Endothelial cell of hepatic sinusoid (primary cell): ENCODE data around the gene DPY19L1.
"Not testable (repeated sequence)": the region's sequence is repeated elsewhere in the genome, so short reads cannot be mapped to it uniquely, and the experiment has no call there.

Source experiments
- in situ Hi-C: cut with HindIII; loops from 2 replicates; pipeline ENCODE4 v1.10.0; 2017; ENCODE audit warnings: low sequenced_read_pairs

The DPY19L1 gene

GRCh38 chr7:35037211-35037525 lies at the start of gene DPY19L1:
Gene DPY19L1, minus strand, starts transcription at chr7:35037485. Its CDS starts 91 bp downstream, at chr7:35037394.
- in situ Hi-C loops, result no loop called here

GRCh38 chr7:35079517-35079916 lies 42.2 kb upstream of the DPY19L1 start:
- in situ Hi-C loops, result not testable (repeated sequence)

DNA sequence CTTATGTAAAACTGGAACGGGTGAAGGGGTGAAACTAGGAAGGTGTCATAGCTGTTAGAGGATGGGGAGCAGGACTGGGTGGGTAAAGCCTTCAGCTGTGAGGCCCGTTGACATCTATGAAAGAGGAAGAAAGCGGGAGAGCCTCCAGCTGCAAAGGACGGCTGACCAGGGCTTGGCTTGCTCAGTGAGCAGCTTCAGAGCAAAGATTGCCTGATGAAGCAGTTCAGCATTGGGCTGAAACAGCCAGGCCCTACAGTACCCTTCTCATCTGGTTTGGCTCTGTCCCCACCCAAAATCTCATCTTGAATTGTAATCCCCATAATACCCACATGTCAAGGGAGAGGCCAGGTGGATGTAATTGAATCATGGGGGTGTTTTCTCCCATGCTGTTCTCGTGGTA lies 36.7 kb upstream of the DPY19L1 start:
- in situ Hi-C loops, result not testable (repeated sequence)

DNA sequence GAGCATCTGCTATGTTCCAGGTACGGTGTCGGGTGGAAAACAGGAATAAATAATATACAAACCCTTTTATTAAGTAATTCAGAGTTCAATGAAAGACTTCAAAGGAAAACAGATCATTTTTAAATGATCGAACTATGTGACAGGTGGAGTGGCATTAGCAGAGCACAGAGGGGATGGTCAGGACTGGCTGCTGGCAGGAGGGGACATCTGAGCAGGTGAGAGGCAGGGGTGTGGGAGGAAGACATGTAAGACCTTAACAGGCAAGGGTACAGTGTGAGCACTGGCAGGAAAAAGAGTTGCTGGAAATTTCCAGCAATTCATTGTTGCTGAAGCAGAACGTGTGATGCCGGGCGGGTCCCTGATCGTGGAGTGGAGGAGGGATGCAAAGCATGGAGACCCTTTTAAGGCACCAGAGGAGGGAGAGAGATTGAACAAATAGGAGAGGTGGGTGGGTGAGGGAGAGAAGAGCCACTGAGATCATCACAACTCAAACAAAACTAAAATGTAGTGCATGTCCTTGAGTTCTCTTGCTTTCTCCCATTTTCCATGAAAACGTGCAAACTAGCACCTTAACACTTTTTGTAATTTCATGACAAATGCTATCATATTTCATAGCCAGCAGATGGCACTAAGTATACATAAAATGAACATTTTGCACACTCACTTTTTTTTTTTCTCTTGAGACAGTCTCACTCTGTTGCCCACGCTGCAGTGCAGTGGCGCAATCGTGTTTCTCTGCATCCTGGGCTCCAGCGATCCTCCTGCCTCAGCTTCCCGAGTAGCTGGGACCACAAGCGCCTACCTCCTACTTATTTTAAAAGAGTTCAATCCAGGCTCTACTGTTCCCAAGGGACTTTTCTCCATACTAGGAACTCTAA lies 35.9 kb upstream of the DPY19L1 start:
- in situ Hi-C loops, result not testable (repeated sequence)

DNA sequence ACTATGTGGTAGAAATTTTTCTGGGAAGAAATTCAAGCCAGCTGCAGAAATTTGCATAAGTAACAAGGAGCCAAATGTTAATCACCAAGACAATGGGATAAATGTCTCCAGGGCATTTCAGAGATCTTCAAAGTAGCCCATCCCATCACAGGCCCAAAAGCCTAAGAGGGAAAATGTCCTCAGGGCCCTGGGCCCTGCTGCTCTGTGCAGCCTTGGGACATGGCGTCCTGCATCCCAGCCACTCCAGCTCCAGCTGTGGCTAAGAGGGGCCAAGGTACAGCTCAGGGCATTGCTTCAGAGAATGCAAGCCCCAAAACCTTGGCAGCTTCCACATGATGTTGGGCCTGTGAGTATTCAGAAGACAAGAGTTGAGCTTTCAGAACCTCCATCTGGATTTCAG lies 31.8 kb upstream of the DPY19L1 start:
- in situ Hi-C loops, result not testable (repeated sequence)

- in situ Hi-C loops, result not testable (repeated sequence)
Observed at GRCh38 chr7:35065382-35065781, 28.1 kb upstream of the DPY19L1 start.

DNA sequence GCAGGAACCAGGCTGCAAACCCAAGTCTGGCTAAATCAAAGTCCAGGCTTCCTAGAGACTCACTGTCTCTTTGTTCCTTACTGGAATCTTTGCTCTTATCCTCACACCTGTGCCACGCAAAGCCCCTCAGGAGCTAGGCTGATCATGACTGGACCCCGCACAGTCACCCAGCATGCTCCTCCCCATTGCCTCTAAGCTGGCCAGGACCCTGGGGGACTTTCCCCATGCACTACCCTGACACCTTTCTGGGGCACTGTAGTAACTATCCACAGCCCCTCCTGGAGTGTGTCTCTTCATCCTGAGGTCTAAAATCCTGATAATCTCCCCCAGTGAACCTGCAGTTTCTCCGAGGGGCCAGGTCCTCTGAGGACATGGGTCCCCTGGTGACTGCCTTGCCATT lies 21.3 kb upstream of the DPY19L1 start:
- in situ Hi-C loops, result not testable (repeated sequence)

DNA sequence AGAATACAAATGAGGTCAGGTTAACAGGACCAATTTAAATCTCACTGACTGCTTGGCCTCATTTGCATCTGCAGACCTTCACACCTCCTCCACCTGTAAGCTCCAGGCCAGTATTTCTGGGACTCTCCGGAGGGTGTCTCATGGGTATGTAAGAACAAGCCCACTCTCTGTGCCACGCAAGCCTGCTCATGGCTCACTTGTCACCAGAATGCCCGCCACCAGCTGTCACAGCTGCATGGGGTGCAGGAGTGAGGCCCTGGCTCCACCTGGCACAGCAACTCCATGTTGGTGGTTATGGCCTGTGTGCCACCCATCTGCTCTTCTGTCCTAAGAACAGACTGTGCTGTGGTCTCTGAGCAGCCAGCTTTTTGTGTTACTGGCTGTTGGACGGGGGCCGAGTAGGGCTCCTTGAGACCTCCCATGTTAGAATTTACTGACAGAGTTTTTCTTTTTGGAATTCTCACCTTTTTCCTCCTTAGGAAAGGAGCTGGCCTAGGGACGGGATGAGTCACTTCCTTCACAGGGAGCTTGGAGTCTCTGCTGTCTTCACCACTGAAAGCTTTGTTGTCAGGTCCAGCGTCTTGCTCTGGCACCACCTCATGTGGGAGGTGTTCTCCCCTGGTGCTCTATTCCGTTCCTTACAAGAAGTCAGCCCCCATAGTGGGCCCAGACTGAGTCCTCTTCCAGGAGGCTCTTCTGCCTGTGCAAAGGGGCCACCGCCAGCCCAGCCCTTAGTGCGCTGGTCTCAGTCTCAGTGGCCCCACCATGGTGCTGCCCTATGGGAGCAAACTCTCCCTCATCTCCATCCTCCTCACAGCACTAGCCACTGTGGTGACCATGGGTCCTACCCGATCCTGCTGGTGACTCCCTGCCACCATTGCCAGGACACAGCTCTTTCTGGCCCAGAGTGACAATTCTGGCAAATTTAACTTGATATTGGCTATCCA lies 20.5 kb upstream of the DPY19L1 start:
- in situ Hi-C loops, result not testable (repeated sequence)

DNA sequence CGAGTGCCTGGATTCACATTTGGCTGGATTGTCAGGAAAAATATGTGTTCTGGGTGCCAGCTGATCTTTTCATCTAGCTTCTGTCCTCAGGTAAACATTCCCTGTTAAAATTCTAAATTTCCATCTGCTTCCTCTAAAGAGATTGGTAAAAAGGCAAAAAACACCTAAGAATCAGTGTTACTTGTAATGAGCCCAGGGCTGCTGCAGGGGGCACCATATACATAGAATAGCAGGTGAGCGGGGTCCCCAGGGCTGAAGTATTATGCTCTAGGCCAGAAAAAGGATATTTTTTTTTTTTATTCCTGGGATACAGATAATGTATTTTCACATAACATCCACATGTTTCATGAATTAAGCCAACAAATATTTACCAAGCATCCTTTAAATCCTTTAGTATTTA lies 18.4 kb upstream of the DPY19L1 start:
- in situ Hi-C loops, result not testable (repeated sequence)

- in situ Hi-C loops, result not testable (repeated sequence)
Observed at GRCh38 chr7:35053488-35054175, 16.3 kb upstream of the DPY19L1 start.

GRCh38 chr7:35048390-35048789 lies 11.1 kb upstream of the DPY19L1 start:
- in situ Hi-C loops, result not testable (repeated sequence)

DNA sequence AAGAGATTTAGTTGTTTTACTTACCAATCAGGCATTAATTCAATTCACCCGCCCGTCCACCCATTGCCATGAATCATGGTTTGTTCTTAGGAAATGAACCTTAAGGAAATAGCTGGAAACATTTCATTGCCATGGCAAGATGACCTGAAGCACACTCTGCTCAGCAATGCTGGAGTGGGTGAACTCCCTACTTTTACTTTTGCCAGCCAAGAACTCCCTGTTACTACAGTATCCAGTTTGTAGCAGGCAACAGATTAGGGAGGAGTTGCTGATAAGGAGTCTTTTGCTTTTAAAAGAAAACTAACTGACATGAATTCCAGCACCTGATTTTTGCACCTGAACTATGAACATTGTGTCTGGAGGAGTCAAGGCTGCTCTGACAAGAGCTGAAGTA lies 10.6 kb upstream of the DPY19L1 start:
- in situ Hi-C loops, result not testable (repeated sequence)

DNA sequence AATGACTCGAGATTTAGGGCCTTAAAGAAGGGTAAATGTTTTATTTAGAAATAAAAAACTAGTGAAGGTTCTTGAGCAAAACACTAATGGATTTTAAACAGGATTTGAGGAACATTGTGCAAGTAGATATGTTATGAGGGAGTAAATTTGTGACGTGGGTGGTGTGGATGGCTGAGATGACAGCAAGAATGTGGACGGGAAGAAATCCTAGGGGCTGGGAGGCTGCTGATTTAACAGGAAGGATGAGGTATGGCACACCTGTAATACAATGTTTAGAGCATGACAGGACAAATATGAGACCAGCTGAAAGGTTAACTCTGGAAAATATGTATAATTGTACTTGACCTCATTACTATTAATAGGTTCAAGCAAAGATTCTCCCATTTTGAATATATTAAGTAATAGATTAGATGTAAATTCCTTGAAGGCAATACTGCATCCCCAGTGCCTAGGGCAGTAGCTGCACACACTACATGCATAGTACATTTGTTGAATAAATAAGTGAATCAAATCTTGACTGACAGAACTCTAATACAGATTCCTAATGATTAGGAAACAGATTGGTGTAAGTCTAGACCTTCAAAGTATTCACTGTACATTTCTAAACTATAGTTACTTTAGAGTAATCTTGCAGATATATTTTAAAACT lies 10.1 kb upstream of the DPY19L1 start:
- in situ Hi-C loops, result not testable (repeated sequence)

DNA sequence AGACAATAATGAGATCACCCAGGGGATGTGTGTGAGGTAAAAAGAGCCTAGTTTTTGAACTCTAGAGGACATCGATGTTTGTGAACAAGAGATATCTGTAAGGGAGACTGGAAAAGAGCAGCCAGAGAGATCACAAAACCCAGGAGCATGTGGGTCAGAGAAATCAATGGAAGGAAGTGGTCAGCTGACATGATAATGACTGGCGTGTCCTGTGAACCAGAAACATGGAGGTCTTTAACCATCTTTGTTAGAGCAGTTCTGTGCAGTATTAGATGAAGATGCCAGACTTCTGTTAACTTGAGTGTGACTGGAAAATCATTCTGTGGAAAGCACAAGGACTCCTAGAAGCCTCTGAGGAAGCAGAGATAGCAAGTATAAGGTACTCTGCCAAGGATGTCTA lies 6.0 kb upstream of the DPY19L1 start:
- in situ Hi-C loops, result not testable (repeated sequence)

GRCh38 chr7:35040906-35041305 lies 3.6 kb upstream of the DPY19L1 start:
- in situ Hi-C loops, result no loop called here

GRCh38 chr7:35039343-35039742 lies 2.1 kb upstream of the DPY19L1 start:
- in situ Hi-C loops, result no loop called here

- in situ Hi-C loops, result no loop called here
Observed at GRCh38 chr7:35038354-35038753, 1.1 kb upstream of the DPY19L1 start.

DNA sequence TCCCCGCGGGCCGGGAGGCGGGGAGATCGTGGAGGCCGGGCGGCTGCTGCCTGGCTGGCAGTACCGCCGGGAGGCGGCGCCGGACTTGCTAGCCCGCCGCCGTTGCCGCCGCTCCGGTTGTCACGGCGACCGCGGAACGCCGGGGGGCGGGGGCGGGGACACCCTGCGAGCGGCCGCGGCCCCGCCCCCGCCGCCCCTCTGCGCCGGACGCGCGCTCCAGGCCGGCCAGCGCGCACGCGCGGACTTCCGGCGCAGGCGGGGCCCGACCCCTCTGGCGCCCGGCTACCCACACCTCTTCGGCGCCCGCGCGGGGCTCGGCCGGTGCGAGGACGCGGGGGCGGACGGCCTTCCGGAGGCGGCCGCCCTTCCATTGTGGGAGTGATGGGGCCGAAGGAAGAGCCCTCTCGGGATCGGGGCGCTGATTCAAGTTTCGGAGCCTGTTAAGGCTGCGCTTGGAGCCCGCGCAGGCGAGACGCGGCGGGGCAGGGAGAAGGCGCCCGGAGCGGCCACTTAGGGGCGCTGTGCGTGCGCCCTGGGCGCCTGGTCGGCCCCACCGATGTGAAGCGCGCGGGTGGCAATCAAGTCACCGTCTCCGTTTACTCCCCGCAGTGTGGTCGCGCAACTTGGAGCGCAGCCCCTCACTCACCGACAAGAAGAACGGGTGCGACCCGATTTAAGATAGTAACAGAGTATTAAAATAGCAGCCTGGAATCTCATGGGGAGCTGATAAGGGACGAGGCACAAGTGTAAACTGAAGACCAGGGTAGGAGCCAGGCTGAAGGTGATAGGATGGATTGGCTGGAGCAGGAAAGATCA lies 449 bp upstream of the DPY19L1 start:
- in situ Hi-C loops, result no loop called here

DNA sequence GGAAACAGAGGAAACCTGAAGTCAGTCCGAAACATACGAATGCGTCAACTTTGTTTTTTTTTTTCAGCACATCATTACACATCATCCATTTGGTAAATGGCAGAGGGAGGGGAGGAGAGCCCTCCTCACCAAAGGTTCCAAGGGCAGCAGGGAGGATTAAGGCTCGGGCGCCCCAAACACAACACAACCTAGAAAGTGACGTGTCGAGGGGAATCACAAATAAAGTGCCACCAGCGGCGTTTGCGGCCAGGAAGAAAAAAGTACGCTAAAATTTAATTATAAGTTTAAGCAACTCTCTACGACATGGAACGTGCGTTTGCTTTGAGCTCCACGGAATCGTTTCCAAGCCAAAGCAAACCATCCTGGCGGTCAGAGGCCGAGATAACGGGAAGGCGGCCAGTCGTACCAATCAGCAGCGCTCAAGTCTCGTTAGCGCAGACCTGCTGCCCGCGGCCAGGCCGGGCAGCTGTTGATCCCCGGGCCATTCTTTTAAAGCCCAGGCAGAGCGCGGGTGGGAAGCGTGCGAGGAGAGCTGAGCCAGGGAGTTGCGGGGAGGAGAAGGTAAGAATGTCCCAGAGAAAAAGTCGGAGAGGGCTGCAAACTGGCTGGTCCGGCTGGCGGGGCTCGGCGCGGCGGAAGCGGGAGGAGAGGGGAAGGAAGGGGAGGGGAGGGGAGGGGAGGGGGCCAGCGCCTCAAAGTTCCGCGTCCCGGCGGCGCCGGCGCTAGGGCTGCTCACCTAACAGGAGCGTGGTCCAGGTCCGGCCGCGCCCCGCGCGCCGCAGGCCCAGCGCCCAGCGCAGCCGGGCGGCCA lies 719 bp downstream of the DPY19L1 start:
- in situ Hi-C loops, result no loop called here
